Osteocyte (in vitro differentiated cells): Measurements from ENCODE around the gene B4GALT2. TPM values are rescaled to one million over a fixed set of nuclear protein-coding genes. Genes with fewer than 3 reads are reported as not detected.

Source experiments
- DNase-seq: peaks from one replicate; pipeline ENCODE4 v3.0.0; 2021; ENCODE audit warnings: mixed read lengths; ENCODE audit not compliant: unreplicated experiment; ENCODE audit errors: extremely low spot score
- H3K27ac Mint-ChIP-seq: one replicate; pipeline ENCODE4 v1.8.0; 2021; ENCODE audit warnings: mild to moderate bottlenecking, mixed read lengths; ENCODE audit not compliant: unreplicated experiment
- H3K27me3 Mint-ChIP-seq: one replicate; pipeline ENCODE4 v1.8.0; 2021; ENCODE audit warnings: mixed read lengths; ENCODE audit not compliant: unreplicated experiment
- H3K36me3 Mint-ChIP-seq: one replicate; pipeline ENCODE4 v1.8.0; 2021; ENCODE audit warnings: mixed read lengths; ENCODE audit not compliant: unreplicated experiment
- H3K4me1 Mint-ChIP-seq: one replicate; pipeline ENCODE4 v1.8.0; 2021; ENCODE audit warnings: mixed read lengths; ENCODE audit not compliant: unreplicated experiment
- H3K4me3 Mint-ChIP-seq: one replicate; pipeline ENCODE4 v1.8.0; 2021; ENCODE audit warnings: mild to moderate bottlenecking, moderate library complexity, mixed read lengths; ENCODE audit not compliant: unreplicated experiment
- H3K9me3 Mint-ChIP-seq: one replicate; pipeline ENCODE4 v1.8.0; 2021; ENCODE audit warnings: mixed read lengths; ENCODE audit not compliant: unreplicated experiment
- total RNA-seq: library from RNA; stranded (reverse); gene quantifications from 2 replicates; pipeline ENCODE4 v1.2.1, GENCODE V29; 2021
- TF ChIP-seq, protein P1 (sequence below): fragments of 200-600 bp; sonication (generic); IDR thresholded peaks from 2 replicates; pipeline ENCODE4 v1.5.0; 2021; ENCODE audit warnings: antibody characterized with exemption, mild to moderate bottlenecking, moderate library complexity

B4GALT2 gene
- total RNA-seq, 1 donor from 2014 or later, result 65.5 TPM

DNA sequence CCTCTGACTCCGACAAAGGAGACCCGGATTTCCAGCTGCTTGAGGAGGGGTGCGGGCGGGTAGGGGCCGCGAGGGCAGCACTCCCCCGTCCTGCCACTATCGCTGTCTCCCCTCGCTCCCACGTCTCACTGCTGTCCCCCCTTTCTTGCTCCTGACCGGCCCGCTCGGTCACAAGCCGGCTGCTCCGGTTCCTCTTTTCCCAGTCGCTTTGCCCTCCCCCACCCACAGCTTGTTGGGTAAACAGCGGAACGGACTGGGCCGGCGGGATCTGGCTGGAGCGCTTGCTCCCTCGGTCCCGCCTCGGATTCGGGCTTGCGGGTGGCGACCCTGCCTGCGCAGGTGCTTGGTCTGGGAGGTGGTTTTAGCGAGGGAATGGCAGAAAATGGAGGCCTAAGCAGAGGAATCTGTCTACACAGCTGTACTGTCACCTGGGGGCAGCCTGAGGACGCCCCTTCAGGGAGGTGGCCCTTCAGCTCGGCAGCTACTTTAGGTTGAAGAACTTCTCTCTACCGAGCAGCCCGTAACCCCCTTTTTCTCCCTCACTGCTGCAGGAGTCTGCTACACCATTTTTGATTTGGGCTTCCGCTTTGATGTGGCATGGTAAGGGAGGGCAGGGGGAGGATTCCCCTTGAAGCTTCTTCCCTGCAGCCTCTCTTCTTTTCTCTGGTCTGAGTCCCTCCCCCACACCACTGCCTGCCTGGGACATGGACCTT lies 3.6 kb upstream of the B4GALT2 start:
- TF ChIP-seq, protein P1, sequence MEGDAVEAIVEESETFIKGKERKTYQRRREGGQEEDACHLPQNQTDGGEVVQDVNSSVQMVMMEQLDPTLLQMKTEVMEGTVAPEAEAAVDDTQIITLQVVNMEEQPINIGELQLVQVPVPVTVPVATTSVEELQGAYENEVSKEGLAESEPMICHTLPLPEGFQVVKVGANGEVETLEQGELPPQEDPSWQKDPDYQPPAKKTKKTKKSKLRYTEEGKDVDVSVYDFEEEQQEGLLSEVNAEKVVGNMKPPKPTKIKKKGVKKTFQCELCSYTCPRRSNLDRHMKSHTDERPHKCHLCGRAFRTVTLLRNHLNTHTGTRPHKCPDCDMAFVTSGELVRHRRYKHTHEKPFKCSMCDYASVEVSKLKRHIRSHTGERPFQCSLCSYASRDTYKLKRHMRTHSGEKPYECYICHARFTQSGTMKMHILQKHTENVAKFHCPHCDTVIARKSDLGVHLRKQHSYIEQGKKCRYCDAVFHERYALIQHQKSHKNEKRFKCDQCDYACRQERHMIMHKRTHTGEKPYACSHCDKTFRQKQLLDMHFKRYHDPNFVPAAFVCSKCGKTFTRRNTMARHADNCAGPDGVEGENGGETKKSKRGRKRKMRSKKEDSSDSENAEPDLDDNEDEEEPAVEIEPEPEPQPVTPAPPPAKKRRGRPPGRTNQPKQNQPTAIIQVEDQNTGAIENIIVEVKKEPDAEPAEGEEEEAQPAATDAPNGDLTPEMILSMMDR, result no peak
- DNase-seq, result no peak
- H3K27ac Mint-ChIP-seq, result peak overlapping the region; percentile 77

DNA sequence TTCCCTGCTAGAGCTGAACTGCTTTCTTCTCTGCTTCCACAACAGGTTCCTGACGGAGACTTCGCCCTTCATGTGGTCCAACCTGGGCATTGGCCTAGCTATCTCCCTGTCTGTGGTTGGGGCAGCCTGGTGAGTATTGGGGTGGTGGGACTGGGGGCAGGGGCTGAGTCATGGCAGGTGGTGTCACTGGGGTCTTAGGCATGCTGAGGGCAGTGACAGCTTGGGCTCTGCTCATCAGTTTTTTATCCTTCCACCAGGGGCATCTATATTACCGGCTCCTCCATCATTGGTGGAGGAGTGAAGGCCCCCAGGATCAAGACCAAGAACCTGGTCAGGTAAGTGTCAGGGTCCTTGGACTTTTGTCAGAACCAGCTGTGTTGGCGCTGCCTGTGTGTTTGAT lies 3.0 kb upstream of the B4GALT2 start:
- TF ChIP-seq, protein P1, result no peak
- H3K4me1 Mint-ChIP-seq, result peaks cover 52% of the 10 kb centered on the region
- H3K4me3 Mint-ChIP-seq, result peak overlapping the region; percentile 91
- no peak for DNase-seq
- H3K27ac Mint-ChIP-seq, result peak overlapping the region; percentile 77
- no peaks in the 10 kb centered on the region for H3K27me3 Mint-ChIP-seq
- no peaks in the 10 kb centered on the region for H3K9me3 Mint-ChIP-seq
- H3K36me3 Mint-ChIP-seq, result peaks cover 19% of the 10 kb centered on the region

More for the DNA sequence above, 3.6 kb upstream of the B4GALT2 start:
- no peaks in the 10 kb centered on the region for H3K27me3 Mint-ChIP-seq
- peaks cover 51% of the 10 kb centered on the region for H3K4me1 Mint-ChIP-seq
- H3K36me3 Mint-ChIP-seq, result peaks cover 19% of the 10 kb centered on the region
- no peaks in the 10 kb centered on the region for H3K9me3 Mint-ChIP-seq
- H3K4me3 Mint-ChIP-seq, result peak overlapping the region; percentile 91

DNA sequence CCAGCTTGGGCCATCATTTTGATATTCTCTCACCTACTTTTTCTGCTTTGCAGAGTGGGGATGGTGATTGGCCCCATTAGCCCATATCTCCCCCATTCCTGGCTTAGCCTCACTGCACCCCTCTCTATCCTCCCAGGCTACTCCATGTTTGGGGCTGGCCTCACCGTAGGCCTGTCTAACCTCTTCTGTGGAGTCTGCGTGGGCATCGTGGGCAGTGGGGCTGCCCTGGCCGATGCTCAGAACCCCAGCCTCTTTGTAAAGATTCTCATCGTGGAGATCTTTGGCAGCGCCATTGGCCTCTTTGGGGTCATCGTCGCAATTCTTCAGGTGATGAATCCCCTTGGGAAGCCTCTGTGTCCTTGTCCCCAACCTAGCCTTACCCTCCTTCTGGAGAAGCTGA lies 2.1 kb upstream of the B4GALT2 start:
- H3K36me3 Mint-ChIP-seq, result peaks cover 19% of the 10 kb centered on the region
- H3K4me3 Mint-ChIP-seq, result peak overlapping the region; percentile 91
- no peak overlapping the region for H3K27ac Mint-ChIP-seq
- DNase-seq, result no peak
- H3K27me3 Mint-ChIP-seq, result no peaks in the 10 kb centered on the region
- TF ChIP-seq, protein P1, result no peak
- H3K9me3 Mint-ChIP-seq, result no peaks in the 10 kb centered on the region
- peaks cover 50% of the 10 kb centered on the region for H3K4me1 Mint-ChIP-seq

DNA sequence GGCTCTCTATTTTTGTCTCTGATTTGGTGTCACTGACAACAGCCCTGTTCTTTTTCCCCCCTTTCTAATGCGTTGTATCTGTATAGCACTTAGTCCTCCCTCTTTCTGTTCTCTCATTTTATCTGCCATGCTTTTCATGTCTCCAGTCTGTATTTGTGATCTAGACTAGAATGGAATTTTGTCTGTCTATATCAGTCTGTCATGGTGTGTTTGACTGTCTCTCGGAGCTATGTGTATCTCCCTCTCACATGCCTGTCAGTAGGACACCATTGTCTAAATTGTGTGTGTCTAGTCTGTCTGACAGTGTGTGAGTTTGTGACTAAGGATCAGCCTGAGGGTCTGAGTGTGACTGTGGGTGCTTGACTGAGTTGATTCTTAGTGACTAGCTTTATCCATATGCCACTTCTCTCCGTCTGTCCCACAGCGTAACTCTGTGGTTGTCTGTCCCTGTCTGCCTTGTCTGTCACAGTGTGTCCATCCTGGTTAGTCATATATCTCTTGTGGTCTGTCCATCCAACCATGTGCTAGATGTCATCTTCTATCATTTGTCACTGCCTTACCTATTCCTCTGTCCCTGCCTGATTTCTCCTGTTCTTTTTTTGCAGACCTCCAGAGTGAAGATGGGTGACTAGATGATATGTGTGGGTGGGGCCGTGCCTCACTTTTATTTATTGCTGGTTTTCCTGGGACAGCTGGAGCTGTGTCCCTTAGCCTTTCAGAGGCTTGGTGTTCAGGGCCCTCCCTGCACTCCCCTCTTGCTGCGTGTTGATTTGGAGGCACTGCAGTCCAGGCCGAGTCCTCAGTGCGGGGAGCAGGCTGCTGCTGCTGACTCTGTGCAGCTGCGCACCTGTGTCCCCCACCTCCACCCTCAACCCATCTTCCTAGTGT lies 1.4 kb upstream of the B4GALT2 start:
- Mint-ChIP-seq H3K4me3 (peak overlapping the region; percentile 51), H3K27me3 (no peaks in the 10 kb centered on the region), H3K9me3 (no peaks in the 10 kb centered on the region), H3K4me1 (peaks cover 52% of the 10 kb centered on the region), H3K27ac (peak overlapping the region; percentile 14), H3K36me3 (peaks cover 17% of the 10 kb centered on the region)
- TF ChIP-seq, protein P1, result no peak
- no peak for DNase-seq

DNA sequence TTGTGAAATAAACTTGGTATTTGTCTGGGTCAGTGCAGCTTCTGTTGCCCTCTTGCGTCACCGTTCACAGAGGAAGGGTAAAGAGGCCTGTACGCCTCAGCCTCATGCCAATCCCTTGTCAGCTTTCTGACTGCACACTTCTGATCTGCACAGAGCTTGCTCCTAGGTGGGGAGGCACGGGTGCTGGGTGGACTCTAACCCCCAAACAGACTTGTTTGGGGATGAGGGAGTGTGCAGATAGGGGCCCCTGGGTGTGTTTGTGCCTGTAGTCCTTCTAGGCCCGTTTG lies 803 bp upstream of the B4GALT2 start:
- Mint-ChIP-seq H3K36me3 (peaks cover 16% of the 10 kb centered on the region), H3K4me1 (peaks cover 56% of the 10 kb centered on the region), H3K27me3 (no peaks in the 10 kb centered on the region), H3K27ac (peak overlapping the region; percentile 14), H3K9me3 (no peaks in the 10 kb centered on the region), H3K4me3 (peak overlapping the region; percentile 80)
- no peak for DNase-seq
- TF ChIP-seq, protein P1, result no peak
